HEK293T (cell line): ENCODE measurements around the gene FLNB.

ENCODE experiments used
- ARNT ChIP-seq: fragments of 450-650 bp; IDR thresholded peaks from 2 replicates; pipeline ENCODE4 v1.6.1; 2017; ENCODE audit warnings: mild to moderate bottlenecking
- BHLHE40 ChIP-seq: fragments of 450-650 bp; IDR thresholded peaks from 2 replicates; pipeline ENCODE4 v1.6.1; 2016; ENCODE audit warnings: mild to moderate bottlenecking, moderate library complexity, borderline replicate concordance
- ELF4 ChIP-seq: fragments of 450-650 bp; IDR thresholded peaks from 2 replicates; pipeline ENCODE4 v1.6.1; 2017; ENCODE audit warnings: antibody characterized with exemption
- FOXK2 ChIP-seq: fragments of 450-650 bp; IDR thresholded peaks from 2 replicates; pipeline ENCODE4 v1.6.1; 2016; ENCODE audit warnings: mild to moderate bottlenecking
- HDGF ChIP-seq: fragments of 450-650 bp; IDR thresholded peaks from 2 replicates; pipeline ENCODE4 v1.6.1; 2017; ENCODE audit warnings: antibody characterized with exemption, borderline replicate concordance
- L3MBTL2 ChIP-seq: fragments of 450-650 bp; conservative IDR thresholded peaks from 2 replicates; pipeline ENCODE4 v1.6.1; 2016; ENCODE audit warnings: mild to moderate bottlenecking
- LEF1 ChIP-seq: fragments of 450-650 bp; IDR thresholded peaks from 2 replicates; pipeline ENCODE4 v1.6.1; 2017; ENCODE audit warnings: mild to moderate bottlenecking, borderline replicate concordance
- NFRKB ChIP-seq: fragments of 450-650 bp; IDR thresholded peaks from 2 replicates; pipeline ENCODE4 v1.6.1; 2016; ENCODE audit warnings: mild to moderate bottlenecking, moderate library complexity
- PKNOX1 ChIP-seq: fragments of 450-650 bp; IDR thresholded peaks from 2 replicates; pipeline ENCODE4 v1.6.1; 2016
- SP1 ChIP-seq: fragments of 450-650 bp; IDR thresholded peaks from 2 replicates; pipeline ENCODE4 v1.6.1; 2017
- SUZ12 ChIP-seq: fragments of 450-650 bp; IDR thresholded peaks from 2 replicates; pipeline ENCODE4 v1.6.1; 2016; ENCODE audit warnings: mild to moderate bottlenecking
- TARDBP ChIP-seq: fragments of 450-650 bp; IDR thresholded peaks from 2 replicates; pipeline ENCODE4 v1.6.1; 2016

GRCh38 chr3:58044691-58045483, 36.7 kb downstream of the FLNB start:
- no peak for TF ChIP-seq PKNOX1
- no peak for TF ChIP-seq L3MBTL2
- TF ChIP-seq ARNT = no peak
- no peak for TF ChIP-seq TARDBP
- TF ChIP-seq SP1 = no peak
- no peak for TF ChIP-seq BHLHE40
- no peak for TF ChIP-seq FOXK2
- TF ChIP-seq NFRKB = no peak
- no peak for TF ChIP-seq ELF4
- TF ChIP-seq SUZ12 = no peak
- TF ChIP-seq LEF1 = no peak
- TF ChIP-seq HDGF = no peak
